MCF 10A (cell line): ENCODE data around the gene DUSP7. TPM values are rescaled to one million over a fixed set of nuclear protein-coding genes. Genes with fewer than 3 reads are reported as not detected.

Experiments used
- BruUV-seq: library from RNA; stranded (reverse); fragments of 400-500 nt; replicated peaks from 2 replicates; lab custom pipeline; 2021; lab: Mats Ljungman, UMichigan
- CTCF ChIA-PET: fragments of 300-600 bp; sonication (Branson Sonifier 250); formaldehyde crosslinking; extraction: SDS; loops from one replicate; lab custom pipeline; 2021; ENCODE audit warnings: antibody characterized with exemption, inconsistent platforms; lab: Yijun Ruan, JAX
- POLR2A ChIA-PET: fragments of 300-600, 350-650 bp; sonication (Branson Sonifier 250); formaldehyde crosslinking; extraction: SDS; loops from one replicate; lab custom pipeline; 2020; ENCODE audit warnings: antibody characterized with exemption, inconsistent platforms; lab: Yijun Ruan, JAX
- DNase-seq: peaks from one replicate; pipeline ENCODE4 v3.0.0-alpha.2; 2018; ENCODE audit not compliant: unreplicated experiment
- H3K27ac Mint-ChIP-seq: one replicate; pipeline ENCODE4 v1.8.0; 2022; ENCODE audit warnings: mild to moderate bottlenecking, low read depth, mixed read lengths; ENCODE audit not compliant: unreplicated experiment
- H3K27me3 Mint-ChIP-seq: one replicate; pipeline ENCODE4 v1.8.0; 2022; ENCODE audit warnings: mixed read lengths; ENCODE audit not compliant: insufficient read depth, unreplicated experiment
- H3K36me3 Mint-ChIP-seq: one replicate; pipeline ENCODE4 v1.8.0; 2022; ENCODE audit warnings: mild to moderate bottlenecking, moderate library complexity, mixed read lengths; ENCODE audit not compliant: insufficient read depth, unreplicated experiment
- H3K4me1 Mint-ChIP-seq: one replicate; pipeline ENCODE4 v1.8.0; 2022; ENCODE audit warnings: mixed read lengths; ENCODE audit not compliant: insufficient read depth, unreplicated experiment
- H3K4me3 Mint-ChIP-seq: one replicate; pipeline ENCODE4 v1.8.0; 2022; ENCODE audit warnings: mild to moderate bottlenecking, moderate library complexity, mixed read lengths; ENCODE audit not compliant: unreplicated experiment
- H3K9me3 Mint-ChIP-seq: one replicate; pipeline ENCODE4 v1.8.0; 2022; ENCODE audit warnings: mixed read lengths; ENCODE audit not compliant: unreplicated experiment
- intact Hi-C: fragments of 100-400 bp; cut with micrococcal nuclease; formaldehyde crosslinking; loops from 2 replicates; pipeline ENCODE4 v1.14.1; 2022
- total RNA-seq: library from RNA; stranded (reverse); gene quantifications from 2 replicates; pipeline ENCODE4 v1.2.3, GENCODE V29; 2022
- TF ChIP-seq, protein P1 (sequence below): fragments of 200-600 bp; IDR thresholded peaks from one replicate; pipeline ENCODE4 v1.8.0; 2022; ENCODE audit warnings: antibody characterized with exemption, mild to moderate bottlenecking; ENCODE audit not compliant: unreplicated experiment

DUSP7 gene
- total RNA-seq, 1 experiment from 2014 or later, result 69.1 TPM

DNA sequence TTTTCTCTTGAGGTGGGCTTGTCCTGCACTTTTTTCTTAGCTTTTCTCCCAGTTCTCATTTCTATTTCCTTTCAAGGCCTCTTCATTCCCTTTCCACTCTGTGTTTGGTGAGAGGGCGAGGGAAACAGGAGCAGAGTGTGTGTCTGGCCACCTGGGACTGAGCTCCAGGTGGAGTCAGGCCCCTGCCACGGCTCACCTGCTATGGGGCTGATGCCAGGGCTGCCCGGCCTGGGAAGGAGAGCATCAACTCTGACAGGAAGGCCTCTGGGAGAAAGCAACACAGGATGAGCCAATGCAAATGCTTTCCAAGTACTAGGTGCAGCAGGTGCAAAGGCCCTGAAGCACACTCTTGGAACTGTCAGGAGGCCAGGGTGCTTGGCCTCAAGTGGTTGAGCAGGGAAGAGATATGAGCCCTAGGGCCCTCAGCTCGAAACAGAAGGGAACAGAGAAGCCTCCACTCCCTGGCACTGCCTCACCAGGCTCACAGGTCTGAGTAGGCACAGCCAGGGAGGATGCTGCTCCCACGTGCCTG, 27.3 kb upstream of the DUSP7 start:
- TF ChIP-seq, protein P1, sequence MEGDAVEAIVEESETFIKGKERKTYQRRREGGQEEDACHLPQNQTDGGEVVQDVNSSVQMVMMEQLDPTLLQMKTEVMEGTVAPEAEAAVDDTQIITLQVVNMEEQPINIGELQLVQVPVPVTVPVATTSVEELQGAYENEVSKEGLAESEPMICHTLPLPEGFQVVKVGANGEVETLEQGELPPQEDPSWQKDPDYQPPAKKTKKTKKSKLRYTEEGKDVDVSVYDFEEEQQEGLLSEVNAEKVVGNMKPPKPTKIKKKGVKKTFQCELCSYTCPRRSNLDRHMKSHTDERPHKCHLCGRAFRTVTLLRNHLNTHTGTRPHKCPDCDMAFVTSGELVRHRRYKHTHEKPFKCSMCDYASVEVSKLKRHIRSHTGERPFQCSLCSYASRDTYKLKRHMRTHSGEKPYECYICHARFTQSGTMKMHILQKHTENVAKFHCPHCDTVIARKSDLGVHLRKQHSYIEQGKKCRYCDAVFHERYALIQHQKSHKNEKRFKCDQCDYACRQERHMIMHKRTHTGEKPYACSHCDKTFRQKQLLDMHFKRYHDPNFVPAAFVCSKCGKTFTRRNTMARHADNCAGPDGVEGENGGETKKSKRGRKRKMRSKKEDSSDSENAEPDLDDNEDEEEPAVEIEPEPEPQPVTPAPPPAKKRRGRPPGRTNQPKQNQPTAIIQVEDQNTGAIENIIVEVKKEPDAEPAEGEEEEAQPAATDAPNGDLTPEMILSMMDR, result no peak
- CTCF ChIA-PET, result no interaction called here
- BruUV-seq, result no TSS peak
- Mint-ChIP-seq H3K4me1 (peaks cover 5% of the 10 kb centered on the region), H3K4me3 (no peak overlapping the region), H3K36me3 (no peaks in the 10 kb centered on the region), H3K27ac (no peak overlapping the region), H3K9me3 (no peaks in the 10 kb centered on the region), H3K27me3 (no peaks in the 10 kb centered on the region)
- POLR2A ChIA-PET, result interaction anchor here (0.7 kb wide), 1 partner anchor 80 kb away, joined by 3 read pairs; no protein-coding TSS in a partner anchor
- no peak for DNase-seq
- intact Hi-C loops, result no loop called here

DNA sequence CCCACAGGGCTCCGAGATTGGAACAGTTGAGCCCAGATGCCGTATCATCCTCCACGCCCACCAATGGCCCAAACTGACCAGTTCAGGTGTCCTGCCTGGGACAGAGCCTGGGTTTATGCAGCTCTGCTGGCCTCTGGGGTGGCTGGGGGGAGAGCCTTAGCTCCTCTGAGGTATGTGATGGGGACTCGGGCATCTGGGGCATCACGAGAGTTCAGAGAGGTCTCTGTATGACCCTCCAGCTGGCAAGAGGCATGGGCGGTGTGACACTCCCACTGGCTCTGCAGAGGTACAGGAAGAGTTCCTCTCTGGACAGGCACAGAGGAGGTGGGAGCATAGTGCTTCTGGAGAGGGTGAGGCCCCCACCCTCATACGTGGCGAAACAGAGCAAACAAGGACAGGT, 26.6 kb upstream of the DUSP7 start:
- H3K4me1 Mint-ChIP-seq, result peaks cover 5% of the 10 kb centered on the region
- DNase-seq, result no peak
- intact Hi-C loops, result no loop called here
- H3K27ac Mint-ChIP-seq, result no peak overlapping the region
- ChIA-PET CTCF (no interaction called here), POLR2A (no interaction called here)
- no peak overlapping the region for H3K4me3 Mint-ChIP-seq
- no peaks in the 10 kb centered on the region for H3K27me3 Mint-ChIP-seq
- no TSS peak for BruUV-seq
- H3K9me3 Mint-ChIP-seq, result no peaks in the 10 kb centered on the region
- no peaks in the 10 kb centered on the region for H3K36me3 Mint-ChIP-seq
- TF ChIP-seq, protein P1, result no peak

GRCh38 chr3:52080830-52081719, 24.7 kb upstream of the DUSP7 start:
- H3K27me3 Mint-ChIP-seq, result no peaks in the 10 kb centered on the region
- no peak overlapping the region for H3K4me3 Mint-ChIP-seq
- no peak overlapping the region for H3K27ac Mint-ChIP-seq
- intact Hi-C loops, result no loop called here
- H3K36me3 Mint-ChIP-seq, result no peaks in the 10 kb centered on the region
- H3K9me3 Mint-ChIP-seq, result no peaks in the 10 kb centered on the region
- no peaks in the 10 kb centered on the region for H3K4me1 Mint-ChIP-seq
- ChIA-PET POLR2A (no interaction called here), CTCF (interaction anchor here (0.8 kb wide), 1 partner anchor 765 kb away, joined by 3 read pairs; no protein-coding TSS in a partner anchor)
- DNase-seq, result no peak
- TF ChIP-seq, protein P1, result no peak
- BruUV-seq, result no TSS peak

GRCh38 chr3:52079958-52080357, 23.6 kb upstream of the DUSP7 start:
- CTCF ChIA-PET, result no interaction called here
- TF ChIP-seq, protein P1, result no peak
- H3K36me3 Mint-ChIP-seq, result no peaks in the 10 kb centered on the region

More at GRCh38 chr3:52079958-52080357, 23.6 kb upstream of the DUSP7 start:
- intact Hi-C loops, result no loop called here
- Mint-ChIP-seq H3K27ac (no peak overlapping the region), H3K27me3 (no peaks in the 10 kb centered on the region), H3K4me1 (no peaks in the 10 kb centered on the region), H3K4me3 (no peak overlapping the region), H3K9me3 (no peaks in the 10 kb centered on the region)
- DNase-seq, result no peak
- no TSS peak for BruUV-seq
- POLR2A ChIA-PET, result no interaction called here
